ENCODE results near the gene SMAD6.

DNA sequence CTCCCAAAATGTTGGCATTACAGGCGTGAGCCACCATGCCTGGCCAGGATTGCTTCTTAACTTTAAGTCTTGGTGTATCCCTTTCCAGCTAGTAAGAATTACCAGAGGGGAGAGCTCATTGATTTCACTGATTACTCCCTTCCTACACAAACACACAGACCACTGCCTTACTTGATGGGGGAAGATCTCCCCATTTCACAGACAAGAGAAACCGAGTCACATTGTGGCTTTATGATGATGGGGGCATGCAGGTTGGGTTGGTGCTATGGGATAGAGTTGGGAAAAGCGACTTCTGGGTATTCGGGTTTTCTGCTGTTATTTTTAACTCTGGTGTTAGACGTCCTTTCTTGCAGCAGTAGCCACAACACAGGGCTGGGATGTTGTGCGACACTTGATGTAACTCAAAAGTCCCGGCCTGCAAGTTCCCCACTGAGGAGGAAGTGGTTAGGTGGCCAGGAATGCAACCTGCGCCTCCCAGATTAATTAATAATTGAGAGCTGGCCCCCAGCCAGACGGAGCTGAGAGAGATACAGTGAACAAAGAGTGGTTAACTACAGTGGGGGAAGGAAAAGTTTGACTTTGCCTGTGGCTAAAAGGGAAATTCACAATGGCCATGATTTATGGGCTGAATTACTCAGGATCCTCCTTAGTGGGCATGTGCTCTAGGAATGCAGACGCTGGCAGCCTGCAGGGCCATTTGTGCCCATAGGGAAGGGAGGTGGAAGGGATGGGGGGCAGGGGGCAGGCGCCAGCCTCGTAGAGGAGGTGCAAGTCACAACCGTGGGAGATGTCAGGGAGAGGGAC is 63.6 kb downstream of the SMAD6 start:
- TF ChIP-seq, protein P1, sequence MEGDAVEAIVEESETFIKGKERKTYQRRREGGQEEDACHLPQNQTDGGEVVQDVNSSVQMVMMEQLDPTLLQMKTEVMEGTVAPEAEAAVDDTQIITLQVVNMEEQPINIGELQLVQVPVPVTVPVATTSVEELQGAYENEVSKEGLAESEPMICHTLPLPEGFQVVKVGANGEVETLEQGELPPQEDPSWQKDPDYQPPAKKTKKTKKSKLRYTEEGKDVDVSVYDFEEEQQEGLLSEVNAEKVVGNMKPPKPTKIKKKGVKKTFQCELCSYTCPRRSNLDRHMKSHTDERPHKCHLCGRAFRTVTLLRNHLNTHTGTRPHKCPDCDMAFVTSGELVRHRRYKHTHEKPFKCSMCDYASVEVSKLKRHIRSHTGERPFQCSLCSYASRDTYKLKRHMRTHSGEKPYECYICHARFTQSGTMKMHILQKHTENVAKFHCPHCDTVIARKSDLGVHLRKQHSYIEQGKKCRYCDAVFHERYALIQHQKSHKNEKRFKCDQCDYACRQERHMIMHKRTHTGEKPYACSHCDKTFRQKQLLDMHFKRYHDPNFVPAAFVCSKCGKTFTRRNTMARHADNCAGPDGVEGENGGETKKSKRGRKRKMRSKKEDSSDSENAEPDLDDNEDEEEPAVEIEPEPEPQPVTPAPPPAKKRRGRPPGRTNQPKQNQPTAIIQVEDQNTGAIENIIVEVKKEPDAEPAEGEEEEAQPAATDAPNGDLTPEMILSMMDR (IDR thresholded peaks at IDR 0.05): no peak
- TF ChIP-seq POLR2A (IDR thresholded peaks at IDR 0.05): no peak
- TF ChIP-seq POLR2AphosphoS5 (IDR thresholded peaks at IDR 0.05): no peak
